ENCODE data around the gene DNM1. TPM values are rescaled to one million over a fixed set of nuclear protein-coding genes. Genes with fewer than 3 reads are reported as not detected.

Gene DNM1
- total RNA-seq, 2 experiments from 2014 or later: 0.35 to 1.8 TPM

- Histone ChIP-seq H3K27ac (ENCODE audit: low read depth, low read length, poor library complexity, severe bottlenecking) (no peak overlapping the region), H3K4me3 (ENCODE audit: low read depth, low read length, poor library complexity, severe bottlenecking) (no peak overlapping the region), H3K4me1 (ENCODE audit: insufficient read depth, low read length, poor library complexity, severe bottlenecking) (peaks cover 13% of the 10 kb centered on the region), H2AFZ (ENCODE audit: low read length) (no peak overlapping the region), H3K79me2 (ENCODE audit: insufficient read depth, low read depth, low read length) (peaks cover 2% of the 10 kb centered on the region; the same call in 1 of the 2 replicates), H3K36me3 (ENCODE audit: insufficient read depth, low read length) (no peaks in the 10 kb centered on the region), H3K4me2 (ENCODE audit: low read length) (no peak overlapping the region), H3K9me2 (ENCODE audit: insufficient read depth, low read length) (no peaks in the 10 kb centered on the region), H4K20me1 (ENCODE audit: insufficient read depth, low read length) (no peaks in the 10 kb centered on the region), H3K9me3 (ENCODE audit: low read length) (no peaks in the 10 kb centered on the region)
- DNase-seq (ENCODE audit: low spot score): no peak
- no TSS peak for BruUV-seq (replicated peaks)
- POLR2A ChIA-PET: no interaction called here
- TF ChIP-seq EZH2phosphoT487 (IDR thresholded peaks at IDR 0.05; ENCODE audit: borderline replicate concordance, low read depth, low read length) (no peak), CTCF (conservative IDR thresholded peaks at IDR 0.05; ENCODE audit: low read length) (no peak)
- intact Hi-C loops (cut with micrococcal nuclease; ENCODE audit: unreplicated experiment): no loop called here
- CTCF ChIA-PET (ENCODE audit: unreplicated experiment): no interaction called here
These were observed 77.0 kb downstream of the DNM1 start for GRCh38 chr9:128280084-128280622.

GRCh38 chr9:128282500-128282899 lies 79.3 kb downstream of the DNM1 start:
- CTCF ChIA-PET (ENCODE audit: unreplicated experiment): no interaction called here
- no peaks in the 10 kb centered on the region for H4K20me1 ChIP-seq (ENCODE audit: insufficient read depth, low read length)
- no TSS peak for BruUV-seq (replicated peaks)
- H3K4me1 ChIP-seq (ENCODE audit: insufficient read depth, low read length, poor library complexity, severe bottlenecking): peaks cover 14% of the 10 kb centered on the region
- H3K79me2 ChIP-seq (ENCODE audit: insufficient read depth, low read depth, low read length): no peaks in the 10 kb centered on the region
- no peak overlapping the region for H3K4me3 ChIP-seq (ENCODE audit: low read depth, low read length, poor library complexity, severe bottlenecking)
- no peaks in the 10 kb centered on the region for H3K36me3 ChIP-seq (ENCODE audit: insufficient read depth, low read length)
- POLR2A ChIA-PET: no interaction called here
- no peak overlapping the region for H2AFZ ChIP-seq (ENCODE audit: low read length)
- H3K9me2 ChIP-seq (ENCODE audit: insufficient read depth, low read length): no peaks in the 10 kb centered on the region
- no peak overlapping the region for H3K27ac ChIP-seq (ENCODE audit: low read depth, low read length, poor library complexity, severe bottlenecking)
- DNase-seq (ENCODE audit: low spot score): no peak
- intact Hi-C loops (cut with micrococcal nuclease; ENCODE audit: unreplicated experiment): no loop called here
- TF ChIP-seq CTCF (conservative IDR thresholded peaks at IDR 0.05; ENCODE audit: low read length) (no peak), EZH2phosphoT487 (IDR thresholded peaks at IDR 0.05; ENCODE audit: borderline replicate concordance, low read depth, low read length) (no peak)
- no peaks in the 10 kb centered on the region for H3K9me3 ChIP-seq (ENCODE audit: low read length)
- H3K4me2 ChIP-seq (ENCODE audit: low read length): no peak overlapping the region

- no peaks in the 10 kb centered on the region for H4K20me1 ChIP-seq (ENCODE audit: insufficient read depth, low read length)
- no TSS peak for BruUV-seq (replicated peaks)
- POLR2A ChIA-PET: interaction anchor here (0.6 to 1.0 kb wide), 3 partner anchors 9 to 15 kb away, joined by 3 to 6 read pairs (median 4); partner anchors contain the start of genes GOLGA2 and SWI5
- H3K4me1 ChIP-seq (ENCODE audit: insufficient read depth, low read length, poor library complexity, severe bottlenecking): peaks cover 14% of the 10 kb centered on the region
- H3K9me2 ChIP-seq (ENCODE audit: insufficient read depth, low read length): no peaks in the 10 kb centered on the region
- H3K36me3 ChIP-seq (ENCODE audit: insufficient read depth, low read length): no peaks in the 10 kb centered on the region
- H3K9me3 ChIP-seq (ENCODE audit: low read length): no peaks in the 10 kb centered on the region
- peak overlapping the region; percentile 15; the same call in 1 of the 2 replicates for H3K4me2 ChIP-seq (ENCODE audit: low read length)
- H3K79me2 ChIP-seq (ENCODE audit: insufficient read depth, low read depth, low read length): no peaks in the 10 kb centered on the region
- no peak overlapping the region for H3K4me3 ChIP-seq (ENCODE audit: low read depth, low read length, poor library complexity, severe bottlenecking)
- no peak overlapping the region for H2AFZ ChIP-seq (ENCODE audit: low read length)
- TF ChIP-seq EZH2phosphoT487 (IDR thresholded peaks at IDR 0.05; ENCODE audit: borderline replicate concordance, low read depth, low read length) (no peak), CTCF (conservative IDR thresholded peaks at IDR 0.05; ENCODE audit: low read length) (no peak)
- peak; percentile 77 for DNase-seq (ENCODE audit: low spot score)
- intact Hi-C loops (cut with micrococcal nuclease; ENCODE audit: unreplicated experiment): no loop called here
- CTCF ChIA-PET (ENCODE audit: unreplicated experiment): interaction anchor here (1.2 kb wide), 1 partner anchor 136 kb away, joined by 9 read pairs; the partner anchor contains the start of gene CERCAM
- H3K27ac ChIP-seq (ENCODE audit: low read depth, low read length, poor library complexity, severe bottlenecking): no peak overlapping the region
These were observed 82.0 kb downstream of the DNM1 start for GRCh38 chr9:128285033-128285784.
